Transverse colon (tissue), 4 donors: Measurements from ENCODE around the gene MSANTD3.

Experiments used
- CTCF ChIP-seq, 5 experiments: fragments of 200-600 bp in 3 of 5; fragments of 450-650 bp in 2 of 5; sonication (generic) in 3 of 5; IDR thresholded peaks; 1 replicate in 2 of 5; 2 replicates in 3 of 5; pipeline ENCODE4 v1.5.1; 2016 to 2017; ENCODE audit warnings: antibody characterized with exemption in 5 of 5, inconsistent platforms in 3 of 5, mild to moderate bottlenecking in 2 of 5, moderate library complexity in 1 of 5
- EP300 ChIP-seq: sonication (generic); formaldehyde crosslinking; IDR thresholded peaks from one replicate; pipeline ENCODE4 v1.6.1; 2017; ENCODE audit warnings: antibody characterized with exemption, low read depth
- POLR2A ChIP-seq: fragments of 450-650 bp; IDR thresholded peaks from one replicate; pipeline ENCODE4 v1.6.1; 2016; ENCODE audit warnings: antibody characterized with exemption, mild to moderate bottlenecking, moderate library complexity
- POLR2AphosphoS5 ChIP-seq, 3 donors: sonication (generic); formaldehyde crosslinking; IDR thresholded peaks; one replicate each; pipeline ENCODE4 v1.6.1; 2016; ENCODE audit warnings: antibody characterized with exemption in 3 of 3

- no peak for TF ChIP-seq POLR2A
- TF ChIP-seq EP300: no peak
- TF ChIP-seq CTCF (IDR thresholded peaks at IDR 0.05): no peak
- no peak for TF ChIP-seq POLR2AphosphoS5 (IDR thresholded peaks at IDR 0.05)
Observed at GRCh38 chr9:100474924-100475276, 48.0 kb downstream of the MSANTD3 start.
